Measurements from ENCODE around the gene ECHDC1.
"Not testable (repeated sequence)": the region's sequence is repeated elsewhere in the genome, so short reads cannot be mapped to it uniquely, and the experiment has no call there.

ECHDC1 gene, protein sequence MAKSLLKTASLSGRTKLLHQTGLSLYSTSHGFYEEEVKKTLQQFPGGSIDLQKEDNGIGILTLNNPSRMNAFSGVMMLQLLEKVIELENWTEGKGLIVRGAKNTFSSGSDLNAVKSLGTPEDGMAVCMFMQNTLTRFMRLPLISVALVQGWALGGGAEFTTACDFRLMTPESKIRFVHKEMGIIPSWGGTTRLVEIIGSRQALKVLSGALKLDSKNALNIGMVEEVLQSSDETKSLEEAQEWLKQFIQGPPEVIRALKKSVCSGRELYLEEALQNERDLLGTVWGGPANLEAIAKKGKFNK

DNA sequence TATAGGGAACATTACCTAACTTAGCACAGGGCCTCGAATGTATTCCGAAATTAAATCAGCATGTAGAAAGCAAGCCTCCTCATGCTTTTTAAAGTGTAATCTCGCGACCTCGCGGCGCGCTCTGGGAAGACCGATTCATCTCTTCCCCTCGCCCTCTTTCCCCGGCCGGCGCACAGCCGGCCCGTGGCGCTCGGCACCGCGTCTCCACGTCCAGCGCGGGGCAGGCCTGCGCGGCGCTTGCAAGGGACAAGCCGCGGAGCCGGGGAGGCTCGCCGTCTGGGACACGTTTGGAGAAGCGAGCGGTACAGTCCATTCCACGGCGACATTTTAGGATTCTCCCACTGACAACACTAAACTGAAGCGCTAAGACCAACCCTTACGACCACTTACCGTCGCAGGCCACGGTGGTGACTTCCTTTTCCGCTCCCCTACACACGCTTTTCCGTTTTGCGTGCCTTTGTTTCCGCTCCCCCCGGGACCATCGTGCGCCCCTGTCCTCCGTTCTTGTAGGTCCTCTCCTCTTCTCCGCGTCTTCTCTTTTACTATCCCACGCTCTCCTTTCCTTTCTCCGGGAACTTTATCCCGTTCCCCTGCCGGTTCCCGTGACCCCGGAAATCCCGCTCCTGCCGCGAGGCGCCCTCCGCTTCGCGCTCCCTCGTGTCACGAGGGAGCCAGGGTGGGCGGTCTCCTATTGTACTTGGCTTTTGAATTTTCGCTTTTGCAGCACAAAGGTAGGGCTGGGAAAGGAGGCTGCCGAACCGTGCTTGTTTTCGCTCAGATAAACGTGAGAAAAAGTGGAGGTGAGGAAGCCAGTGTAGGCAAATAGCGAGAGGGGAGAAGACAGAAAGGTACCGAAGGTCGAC lies at the start of gene ECHDC1:
Gene ECHDC1, minus strand, starts transcription at position 664 of the 863 bp plus-strand sequence. CDS start 12,581 bp downstream, outside the sequence.
- H3K4me1 Mint-ChIP-seq (ENCODE audit: low read depth) = peaks cover 14% of the 10 kb centered on the region
- H3K36me3 Mint-ChIP-seq (ENCODE audit: low read depth) = peaks cover 7% of the 10 kb centered on the region
- no peaks in the 10 kb centered on the region for H3K27me3 Mint-ChIP-seq
- no peaks in the 10 kb centered on the region for H3K9me3 Mint-ChIP-seq
- H3K4me3 Mint-ChIP-seq = no peak within 1 kb of the TSS
- no peak within 1 kb of the TSS for H3K27ac Mint-ChIP-seq

DNA sequence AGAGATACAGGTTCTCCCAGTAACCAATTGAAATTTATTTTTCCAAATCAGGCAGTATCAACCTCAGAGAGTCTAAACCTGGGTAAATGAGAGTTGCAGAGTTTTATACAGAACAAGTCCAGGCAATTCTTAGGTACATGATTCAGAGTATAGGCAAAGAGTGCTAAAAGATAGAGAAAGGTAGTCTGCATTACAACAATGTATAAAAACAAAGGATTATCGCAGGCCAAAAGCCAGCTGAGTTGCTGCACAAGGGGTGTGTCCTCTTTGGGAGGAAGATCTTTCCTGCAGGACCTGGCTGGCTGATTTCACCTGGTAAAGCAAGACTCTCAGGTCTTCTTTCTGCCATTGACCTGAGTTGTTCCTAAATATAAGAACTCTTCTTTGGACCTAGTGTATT lies 48.9 kb upstream of the ECHDC1 start:
- Mint-ChIP-seq H3K4me3 (no peak overlapping the region), H3K27ac (no peak overlapping the region), H3K27me3 (no peaks in the 10 kb centered on the region), H3K36me3 (ENCODE audit: low read depth) (no peaks in the 10 kb centered on the region), H3K4me1 (ENCODE audit: low read depth) (no peaks in the 10 kb centered on the region), H3K9me3 (no peaks in the 10 kb centered on the region)

DNA sequence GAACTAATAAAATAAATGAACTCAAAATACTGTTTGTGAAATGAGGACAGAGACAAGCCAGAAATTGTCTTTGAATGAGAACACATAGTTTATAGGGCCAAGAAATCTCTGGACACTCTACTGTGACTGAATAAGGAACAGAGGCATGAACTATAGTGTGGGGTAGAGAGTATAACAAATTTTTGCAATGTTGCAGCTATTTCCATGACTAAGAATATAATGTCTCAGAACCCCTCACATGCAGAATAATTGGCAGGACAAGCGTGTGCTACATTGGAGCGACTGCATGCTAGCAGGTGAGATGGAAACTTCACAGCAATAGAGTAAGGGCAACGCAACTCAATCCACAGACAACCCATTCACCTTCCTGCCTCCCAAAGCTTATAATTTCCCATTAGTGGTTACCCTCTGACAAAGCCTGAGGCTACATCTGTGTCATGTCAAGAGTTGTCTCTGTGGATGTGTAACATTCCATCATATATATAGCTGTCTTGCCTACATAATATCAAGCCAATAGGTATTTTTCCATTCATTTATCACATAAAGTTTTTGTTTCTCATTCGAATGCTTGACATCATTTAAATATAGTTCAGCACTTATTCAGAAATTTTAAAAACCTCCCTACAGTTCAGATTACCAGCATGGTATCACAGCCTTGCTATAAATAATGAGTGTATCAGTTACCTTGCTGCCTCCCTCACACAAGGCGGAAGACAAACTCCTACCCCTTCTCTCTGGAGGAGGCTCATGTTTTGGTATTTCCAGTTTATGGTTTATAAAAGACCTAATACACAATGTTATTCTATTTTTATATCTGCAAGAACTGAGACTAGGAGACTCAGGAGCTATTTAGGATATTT lies 47.9 kb upstream of the ECHDC1 start:
- no peaks in the 10 kb centered on the region for H3K9me3 Mint-ChIP-seq

DNA sequence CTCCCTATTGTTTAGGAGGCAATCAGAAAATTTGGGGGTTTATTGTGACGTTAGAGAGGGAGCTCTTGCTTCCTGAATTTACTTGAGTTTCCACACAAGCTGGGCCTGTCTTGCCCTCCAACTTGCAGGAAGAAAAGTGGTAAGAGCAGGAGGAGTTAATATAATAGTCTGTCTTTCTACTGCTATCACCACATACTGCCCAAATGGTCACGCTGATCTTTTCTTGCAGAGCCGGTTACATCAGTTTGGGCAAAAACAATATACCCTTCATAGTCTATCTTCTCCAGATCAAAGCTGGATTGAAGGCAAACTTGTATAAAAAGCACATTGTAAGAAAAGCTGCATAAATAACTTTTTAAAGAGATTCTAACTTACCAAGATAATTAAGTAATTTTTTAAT lies 46.3 kb upstream of the ECHDC1 start:
- Mint-ChIP-seq H3K27me3 (no peaks in the 10 kb centered on the region), H3K4me1 (ENCODE audit: low read depth) (no peaks in the 10 kb centered on the region), H3K36me3 (ENCODE audit: low read depth) (no peaks in the 10 kb centered on the region), H3K27ac (no peak overlapping the region), H3K9me3 (no peaks in the 10 kb centered on the region), H3K4me3 (no peak overlapping the region)

More for the DNA sequence above, 47.9 kb upstream of the ECHDC1 start:
- Mint-ChIP-seq H3K4me1 (ENCODE audit: low read depth) (no peaks in the 10 kb centered on the region), H3K27ac (no peak overlapping the region), H3K27me3 (no peaks in the 10 kb centered on the region), H3K36me3 (ENCODE audit: low read depth) (no peaks in the 10 kb centered on the region), H3K4me3 (no peak overlapping the region)

DNA sequence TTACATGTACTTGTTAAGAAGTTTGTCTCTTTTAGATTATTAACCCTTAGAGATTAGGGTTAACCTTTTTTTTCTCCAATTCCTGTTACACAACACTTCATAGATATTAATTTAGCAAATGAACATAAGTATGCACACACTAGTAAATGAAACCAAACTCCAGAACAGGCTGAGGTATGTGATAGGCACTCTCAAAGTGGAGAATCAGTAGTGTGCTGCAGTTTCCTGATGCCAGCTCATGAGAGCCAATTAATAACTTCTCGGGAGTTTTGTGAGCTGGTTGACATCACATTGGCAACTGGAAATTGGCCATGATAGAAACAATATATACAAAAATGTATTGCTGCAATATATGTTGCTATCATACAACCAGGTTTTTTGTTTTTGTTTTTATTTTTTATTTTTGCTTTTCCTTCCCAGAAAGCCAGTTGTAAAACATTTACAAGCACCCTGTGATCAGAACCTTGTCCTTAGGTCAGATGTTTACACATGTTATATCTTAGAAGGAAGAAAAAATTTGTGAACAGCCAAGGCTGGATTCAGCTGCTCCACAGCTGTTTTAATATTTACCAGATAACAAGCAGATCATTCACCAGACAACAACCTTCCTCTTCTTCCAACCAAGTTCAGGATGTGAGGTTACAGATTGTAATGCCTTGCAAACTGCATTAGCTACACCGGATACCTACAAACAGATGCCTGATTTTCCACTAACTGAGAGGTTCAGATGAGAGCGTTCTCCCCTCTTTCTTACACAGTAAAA lies 42.4 kb upstream of the ECHDC1 start:
- Mint-ChIP-seq H3K27ac (no peak overlapping the region), H3K9me3 (no peaks in the 10 kb centered on the region), H3K4me3 (no peak overlapping the region), H3K36me3 (ENCODE audit: low read depth) (no peaks in the 10 kb centered on the region), H3K4me1 (ENCODE audit: low read depth) (no peaks in the 10 kb centered on the region), H3K27me3 (no peaks in the 10 kb centered on the region)

DNA sequence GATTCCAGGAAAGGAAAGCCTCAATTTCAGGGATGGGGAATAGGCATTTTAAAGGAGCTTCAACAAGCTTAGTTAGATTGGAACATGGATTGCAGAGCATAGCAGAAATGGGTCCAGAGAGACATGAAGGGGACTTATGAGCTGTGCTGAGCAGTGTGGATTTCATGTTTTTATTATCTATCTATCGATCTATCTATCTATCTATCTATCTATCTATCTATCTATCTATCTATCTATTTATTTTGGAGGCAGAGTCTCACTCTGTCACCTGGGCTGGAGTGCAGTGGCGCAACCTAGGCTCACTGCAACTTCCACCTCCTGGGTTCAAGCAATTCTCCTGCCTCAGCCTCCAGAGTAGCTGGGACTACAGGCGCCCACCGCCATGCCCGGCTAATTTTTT lies 41.4 kb upstream of the ECHDC1 start:
- H3K27ac Mint-ChIP-seq = not testable (repeated sequence)

DNA sequence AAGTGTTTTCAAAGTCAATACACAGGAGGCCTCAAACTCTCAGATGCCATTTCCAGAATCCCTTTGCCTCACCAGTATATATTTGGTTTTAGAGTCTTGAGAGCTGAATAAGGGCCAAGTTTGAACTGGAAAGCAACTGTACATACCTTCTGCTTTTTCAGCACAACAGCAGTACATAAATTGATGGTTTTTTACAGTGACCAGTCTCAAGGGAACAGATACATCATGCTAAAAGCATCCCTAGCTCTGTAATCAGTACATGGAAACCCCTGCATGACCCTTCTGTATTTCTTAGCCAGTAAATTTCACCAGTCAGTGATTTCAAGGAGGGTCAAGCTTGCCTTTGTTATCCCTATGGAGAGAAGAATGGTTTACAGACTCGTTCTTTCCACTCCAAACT lies 40.6 kb upstream of the ECHDC1 start:
- no peak overlapping the region for H3K27ac Mint-ChIP-seq
- no peak overlapping the region for H3K4me3 Mint-ChIP-seq
- no peaks in the 10 kb centered on the region for H3K36me3 Mint-ChIP-seq (ENCODE audit: low read depth)
- H3K9me3 Mint-ChIP-seq = no peaks in the 10 kb centered on the region
- no peaks in the 10 kb centered on the region for H3K4me1 Mint-ChIP-seq (ENCODE audit: low read depth)
- H3K27me3 Mint-ChIP-seq = no peaks in the 10 kb centered on the region

More for the DNA sequence above, 41.4 kb upstream of the ECHDC1 start:
- H3K27me3 Mint-ChIP-seq; H3K4me3 Mint-ChIP-seq; H3K9me3 Mint-ChIP-seq; H3K36me3 Mint-ChIP-seq (ENCODE audit: low read depth); H3K4me1 Mint-ChIP-seq (ENCODE audit: low read depth): not testable (repeated sequence)

DNA sequence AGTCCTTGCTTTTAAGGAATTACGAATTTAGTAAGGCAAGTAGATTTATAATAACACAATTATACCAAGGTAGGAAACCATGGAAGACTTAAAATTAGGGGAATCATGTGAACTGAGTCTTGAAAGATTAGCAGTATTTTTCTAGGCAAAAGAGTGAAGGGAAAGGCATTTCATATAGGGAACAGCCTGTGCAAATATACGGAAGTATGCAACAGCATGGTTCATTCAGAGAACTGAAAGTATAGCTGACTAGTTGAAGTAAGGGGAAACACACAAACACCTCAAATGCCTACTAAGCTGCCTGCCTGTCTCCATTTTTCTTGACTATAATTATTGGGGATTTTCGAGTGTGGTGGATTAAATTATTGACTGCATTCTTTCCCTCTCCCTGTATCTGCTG lies 39.0 kb upstream of the ECHDC1 start:
- no peak overlapping the region for H3K27ac Mint-ChIP-seq
- H3K36me3 Mint-ChIP-seq (ENCODE audit: low read depth) = no peaks in the 10 kb centered on the region
- no peaks in the 10 kb centered on the region for H3K27me3 Mint-ChIP-seq
- no peaks in the 10 kb centered on the region for H3K4me1 Mint-ChIP-seq (ENCODE audit: low read depth)
- H3K4me3 Mint-ChIP-seq = no peak overlapping the region
- H3K9me3 Mint-ChIP-seq = no peaks in the 10 kb centered on the region

DNA sequence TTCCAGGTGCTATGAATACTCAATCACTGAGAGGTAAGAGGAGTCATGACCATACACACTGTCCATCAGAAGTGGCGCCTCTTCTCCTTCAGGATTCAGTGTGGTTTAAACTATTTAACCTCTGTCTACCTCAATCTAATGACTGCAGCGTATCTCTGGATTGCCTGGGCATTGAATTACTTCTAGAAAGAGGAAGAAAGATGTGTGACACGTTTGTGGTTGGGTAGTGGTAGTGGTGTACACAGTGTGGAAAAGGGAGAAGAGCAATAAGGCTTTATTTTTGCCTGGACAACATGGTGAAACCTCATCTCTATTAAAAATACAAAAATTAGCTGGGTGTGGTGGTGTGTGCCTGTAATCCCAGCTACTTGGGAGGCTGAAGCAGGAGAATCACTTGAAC lies 38.0 kb upstream of the ECHDC1 start:
- no peaks in the 10 kb centered on the region for H3K4me1 Mint-ChIP-seq (ENCODE audit: low read depth)
- H3K4me3 Mint-ChIP-seq = no peak overlapping the region
- no peak overlapping the region for H3K27ac Mint-ChIP-seq
- no peaks in the 10 kb centered on the region for H3K9me3 Mint-ChIP-seq
- no peaks in the 10 kb centered on the region for H3K36me3 Mint-ChIP-seq (ENCODE audit: low read depth)
- no peaks in the 10 kb centered on the region for H3K27me3 Mint-ChIP-seq

DNA sequence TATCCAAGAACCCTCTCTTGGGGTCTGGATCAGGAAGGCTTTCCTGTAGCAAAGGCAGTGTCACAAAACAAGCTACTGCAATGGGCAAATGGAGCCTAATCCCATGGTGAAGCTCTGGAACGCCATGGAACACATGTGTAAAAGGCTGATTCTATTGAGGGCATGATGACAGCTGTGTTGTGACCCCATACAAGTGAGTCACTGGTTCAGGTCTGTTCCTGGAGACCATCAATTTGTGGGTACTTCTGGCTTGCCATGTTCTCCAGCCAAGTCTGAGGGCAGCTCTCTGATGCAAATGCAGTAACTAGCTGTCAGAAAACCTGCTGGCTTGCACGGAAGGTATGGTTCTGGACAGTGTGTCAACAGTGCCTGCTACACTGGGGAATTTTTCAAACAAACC lies 33.3 kb upstream of the ECHDC1 start:
- Mint-ChIP-seq H3K4me3 (no peak overlapping the region), H3K4me1 (ENCODE audit: low read depth) (no peaks in the 10 kb centered on the region), H3K27ac (no peak overlapping the region), H3K9me3 (peaks cover 11% of the 10 kb centered on the region), H3K27me3 (no peaks in the 10 kb centered on the region), H3K36me3 (ENCODE audit: low read depth) (peaks cover 2% of the 10 kb centered on the region)

DNA sequence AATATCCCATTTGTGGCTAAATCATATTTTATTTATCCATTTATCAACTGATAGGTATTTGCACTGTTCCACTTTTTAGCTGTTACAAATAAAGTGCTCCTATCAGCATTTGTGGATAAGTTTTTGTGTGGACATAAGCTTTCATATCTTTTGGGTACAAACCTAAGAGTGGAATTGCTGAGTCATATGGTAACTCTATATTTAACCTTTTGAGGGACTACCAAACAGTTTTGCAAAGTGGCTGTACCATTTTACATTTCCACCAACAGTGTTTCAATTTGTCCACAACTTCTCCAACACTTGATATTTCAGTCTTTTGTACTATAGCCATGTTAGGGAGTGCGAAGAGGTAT lies 23.6 kb upstream of the ECHDC1 start:
- Mint-ChIP-seq H3K4me1 (ENCODE audit: low read depth) (peaks cover 2% of the 10 kb centered on the region), H3K9me3 (peaks cover 19% of the 10 kb centered on the region), H3K4me3 (no peak overlapping the region), H3K36me3 (ENCODE audit: low read depth) (peaks cover 10% of the 10 kb centered on the region), H3K27ac (no peak overlapping the region), H3K27me3 (no peaks in the 10 kb centered on the region)

DNA sequence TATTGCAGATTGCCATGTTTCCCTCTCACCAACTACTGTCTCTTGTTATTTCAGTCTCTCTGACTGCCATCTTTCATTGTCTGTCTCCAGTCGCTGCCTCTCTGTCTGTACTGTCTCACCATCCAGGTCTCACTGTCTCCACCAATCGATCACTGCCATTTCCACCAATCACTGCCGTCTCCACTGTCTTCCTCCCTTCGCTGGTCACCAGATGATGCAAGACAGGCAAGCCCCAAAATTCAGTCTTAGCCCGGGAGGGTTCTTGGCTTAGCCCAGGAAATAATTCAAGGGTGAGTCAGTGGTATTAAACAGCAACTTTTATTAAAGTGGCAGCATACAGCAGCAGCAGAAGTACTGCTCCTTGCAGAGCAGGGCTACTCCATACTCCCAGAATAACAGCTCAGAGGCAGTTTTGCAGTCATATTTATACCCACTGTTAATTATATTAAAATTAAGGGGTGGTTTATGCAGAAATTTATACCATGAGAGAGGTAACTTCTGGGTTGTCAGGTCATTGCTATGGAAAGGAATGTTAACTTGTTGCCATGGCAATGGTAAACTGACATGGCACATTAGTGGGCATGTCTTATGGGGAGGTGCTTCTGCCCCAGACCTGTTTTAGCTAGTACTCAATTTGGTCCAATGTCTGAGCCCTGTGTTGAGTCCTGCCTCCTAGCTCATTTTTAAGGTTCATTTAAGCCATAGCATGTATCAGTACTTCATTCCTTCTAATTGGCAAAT lies 23.0 kb upstream of the ECHDC1 start:
- no peaks in the 10 kb centered on the region for H3K27me3 Mint-ChIP-seq
- H3K4me3 Mint-ChIP-seq = no peak overlapping the region
- peaks cover 6% of the 10 kb centered on the region for H3K36me3 Mint-ChIP-seq (ENCODE audit: low read depth)
- H3K4me1 Mint-ChIP-seq (ENCODE audit: low read depth) = peaks cover 2% of the 10 kb centered on the region
- H3K9me3 Mint-ChIP-seq = peaks cover 14% of the 10 kb centered on the region
- no peak overlapping the region for H3K27ac Mint-ChIP-seq

DNA sequence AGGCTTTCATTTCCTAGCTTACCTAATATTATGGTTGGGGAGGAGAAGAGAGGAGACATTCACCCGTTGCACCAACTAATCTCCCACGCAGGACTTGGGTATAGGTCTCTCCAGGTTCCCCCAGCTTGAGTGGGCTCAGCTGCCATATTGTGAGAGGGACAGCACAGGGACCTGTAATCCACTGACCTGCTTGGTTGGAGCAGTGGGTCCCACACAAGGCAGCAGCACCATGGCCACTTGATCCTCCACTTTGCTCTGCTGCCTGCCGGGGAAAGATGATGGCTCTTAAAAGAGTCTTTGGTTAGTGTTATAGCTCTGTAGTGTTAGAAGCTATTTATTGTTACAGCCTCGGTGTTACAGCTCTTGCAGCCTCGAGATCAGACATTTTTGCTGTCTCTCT lies 22.5 kb upstream of the ECHDC1 start:
- H3K9me3 Mint-ChIP-seq = peaks cover 11% of the 10 kb centered on the region
- H3K4me1 Mint-ChIP-seq (ENCODE audit: low read depth) = peaks cover 2% of the 10 kb centered on the region
- no peak overlapping the region for H3K4me3 Mint-ChIP-seq
- peaks cover 4% of the 10 kb centered on the region for H3K36me3 Mint-ChIP-seq (ENCODE audit: low read depth)
- H3K27ac Mint-ChIP-seq = no peak overlapping the region
- no peaks in the 10 kb centered on the region for H3K27me3 Mint-ChIP-seq

DNA sequence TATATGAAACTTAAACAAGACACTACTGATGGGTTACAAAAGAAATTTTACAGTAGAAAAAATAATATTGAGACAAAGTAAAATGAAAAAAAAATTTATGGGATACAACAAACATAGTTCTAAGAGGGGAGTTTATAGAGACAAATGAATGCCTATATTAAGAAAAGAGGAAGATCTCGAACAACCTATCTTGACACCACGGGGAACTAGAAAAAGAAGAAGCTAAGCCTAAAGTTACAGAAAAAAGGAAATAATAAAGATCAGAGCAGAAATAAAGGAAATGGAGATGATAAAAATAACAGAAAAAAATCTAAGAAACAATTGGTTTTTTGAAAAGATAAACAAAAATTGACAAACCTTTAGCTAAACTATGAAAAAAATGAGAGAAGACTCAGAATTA lies 9.1 kb upstream of the ECHDC1 start:
- H3K9me3 Mint-ChIP-seq = peaks cover 29% of the 10 kb centered on the region
- no peaks in the 10 kb centered on the region for H3K27me3 Mint-ChIP-seq
- peaks cover 8% of the 10 kb centered on the region for H3K36me3 Mint-ChIP-seq (ENCODE audit: low read depth)
- peak overlapping the region; percentile 6 for H3K27ac Mint-ChIP-seq
- no peak overlapping the region for H3K4me3 Mint-ChIP-seq
- peaks cover 8% of the 10 kb centered on the region for H3K4me1 Mint-ChIP-seq (ENCODE audit: low read depth)
